Keratinocyte (primary cell): Measurements from ENCODE around the gene C1QC.

Source experiments
- CTCF ChIP-seq, 3 experiments: IDR thresholded peaks in 1 of 3; conservative IDR thresholded peaks in 1 of 3; optimal IDR thresholded peaks in 1 of 3; 2 replicates in 2 of 3; 3 replicates in 1 of 3; pipeline versions ENCODE3 to v1.5.1; 2011; ENCODE audit warnings: low read length in 3 of 3, mild to moderate bottlenecking in 3 of 3, moderate library complexity in 2 of 3, control low read depth in 1 of 3, inconsistent platforms in 1 of 3; ENCODE audit not compliant: insufficient read depth in 2 of 3; ENCODE audit errors: extremely low read depth in 1 of 3
- EZH2 ChIP-seq: IDR thresholded peaks from one replicate; pipeline ENCODE4 v1.6.1; 2012; ENCODE audit warnings: inconsistent platforms, mild to moderate bottlenecking, low read length, moderate library complexity

- TF ChIP-seq CTCF (optimal IDR thresholded peaks at IDR 0.05 in 1 of 3, IDR thresholded peaks at IDR 0.05 in 1 of 3, conservative IDR thresholded peaks at IDR 0.05 in 1 of 3; ENCODE audit: extremely low read depth in 1 of 3, insufficient read depth in 2 of 3, low read length in 3 of 3) (peak in 2 of 3 experiments; percentile 8 to 19), EZH2 (no peak)
Measured at GRCh38 chr1:22654692-22655091, 11.3 kb downstream of the C1QC start.
